HG02642 (cell line): ENCODE data around the gene PCDHGB4.
"Not testable (repeated sequence)": the region's sequence is repeated elsewhere in the genome, so short reads cannot be mapped to it uniquely, and the experiment has no call there.

Experiments
- ATAC-seq: cut with Tn5 transposase; IDR thresholded peaks from one replicate; pipeline ENCODE4 v1.9.1; 2021; ENCODE audit warnings: mild to moderate bottlenecking; ENCODE audit not compliant: unreplicated experiment, poor library complexity

The PCDHGB4 gene

GRCh38 chr5:141387557-141388311, at the start of gene PCDHGB4:
TSS of gene PCDHGB4 (plus strand) at chr5:141387698. CDS start at chr5:141387885, 187 bp downstream.
- ATAC-seq = not testable (repeated sequence)

- no peak for ATAC-seq
These were observed 48.8 kb upstream of the PCDHGB4 start, which contains the start of gene PCDHGA2 for GRCh38 chr5:141338538-141339306. TSS of gene PCDHGA2 (plus strand) at chr5:141338760.

- ATAC-seq = not testable (repeated sequence)
These were observed 46.6 kb upstream of the PCDHGB4 start for GRCh38 chr5:141340781-141341354.

- no peak for ATAC-seq
These were observed 44.7 kb upstream of the PCDHGB4 start for GRCh38 chr5:141342773-141343172.

DNA sequence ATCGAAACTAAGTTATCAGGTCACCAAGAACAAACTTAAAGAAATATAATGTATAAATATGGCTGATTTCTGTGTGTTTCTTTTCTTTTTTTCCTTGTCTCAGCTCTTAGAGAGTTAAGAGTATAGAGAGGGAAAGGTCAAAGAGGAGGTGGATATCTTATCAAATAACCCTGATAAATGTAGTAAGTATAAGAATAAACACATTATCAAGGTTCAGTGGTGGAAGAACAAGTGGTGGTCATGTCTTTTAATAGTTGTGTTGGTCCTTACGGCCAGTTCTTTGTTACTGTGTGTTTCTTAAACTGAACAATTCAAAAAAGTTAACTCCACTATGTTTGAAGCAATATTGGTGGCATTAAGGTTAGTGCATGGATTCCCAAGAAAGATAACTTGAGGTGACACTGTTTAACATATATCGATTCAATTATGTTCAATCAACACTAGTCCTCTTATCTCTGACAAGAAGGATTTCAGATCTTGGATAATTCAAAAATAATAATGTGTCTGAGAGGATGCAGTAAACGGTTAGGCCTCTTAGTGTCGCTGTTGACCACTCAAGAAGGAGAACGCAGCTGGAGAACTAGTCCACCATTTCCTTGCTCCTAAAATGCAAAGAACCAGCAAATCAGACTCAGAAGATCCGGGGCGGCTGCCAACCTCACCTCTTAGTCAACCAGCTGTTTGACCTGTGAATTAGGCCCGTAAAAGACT, 44.1 kb upstream of the PCDHGB4 start, which contains the start of gene PCDHGA3:
PCDHGA3 (plus strand) TSS at position 588 of the 711 bp plus-strand sequence. CDS start 205 bp downstream, outside the sequence.
- ATAC-seq = no peak

- ATAC-seq = no peak
These were observed 43.5 kb upstream of the PCDHGB4 start for GRCh38 chr5:141343953-141344463.

- no peak for ATAC-seq
These were observed 42.2 kb upstream of the PCDHGB4 start for GRCh38 chr5:141345327-141345726.

- not testable (repeated sequence) for ATAC-seq
These were observed 41.5 kb upstream of the PCDHGB4 start for GRCh38 chr5:141346017-141346416.

DNA sequence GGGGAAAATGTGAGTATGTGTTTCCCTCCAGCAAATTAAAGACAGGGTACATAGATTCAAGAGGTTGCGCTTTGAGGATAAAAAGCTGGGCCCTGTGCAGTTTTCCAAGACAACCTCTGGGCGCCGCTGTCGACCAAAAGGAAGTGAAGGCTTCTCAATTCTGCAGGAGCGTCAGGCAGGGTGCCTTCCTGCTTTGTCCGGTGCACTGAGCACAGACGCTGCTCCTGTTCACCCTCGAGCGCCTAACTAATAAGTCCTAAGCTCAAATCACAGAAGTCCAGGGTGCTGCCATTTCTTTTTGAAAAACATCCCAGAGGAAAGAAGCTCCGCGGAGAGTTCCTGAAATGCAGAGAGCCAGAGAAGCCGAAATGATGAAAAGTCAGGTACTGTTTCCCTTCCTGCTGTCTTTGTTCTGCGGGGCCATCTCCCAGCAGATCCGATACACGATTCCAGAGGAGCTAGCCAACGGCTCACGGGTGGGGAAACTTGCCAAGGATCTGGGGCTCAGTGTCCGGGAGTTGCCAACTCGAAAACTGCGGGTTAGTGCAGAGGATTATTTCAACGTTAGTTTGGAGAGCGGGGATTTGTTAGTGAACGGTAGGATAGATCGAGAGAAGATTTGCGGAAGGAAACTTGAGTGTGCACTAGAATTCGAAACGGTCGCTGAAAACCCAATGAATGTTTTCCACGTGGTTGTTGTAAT, 37.4 kb upstream of the PCDHGB4 start, which contains the start of gene PCDHGB1:
PCDHGB1 (plus strand) TSS at position 183 of the 703 bp plus-strand sequence; CDS start at position 345, 162 bp downstream.
- no peak for ATAC-seq

DNA sequence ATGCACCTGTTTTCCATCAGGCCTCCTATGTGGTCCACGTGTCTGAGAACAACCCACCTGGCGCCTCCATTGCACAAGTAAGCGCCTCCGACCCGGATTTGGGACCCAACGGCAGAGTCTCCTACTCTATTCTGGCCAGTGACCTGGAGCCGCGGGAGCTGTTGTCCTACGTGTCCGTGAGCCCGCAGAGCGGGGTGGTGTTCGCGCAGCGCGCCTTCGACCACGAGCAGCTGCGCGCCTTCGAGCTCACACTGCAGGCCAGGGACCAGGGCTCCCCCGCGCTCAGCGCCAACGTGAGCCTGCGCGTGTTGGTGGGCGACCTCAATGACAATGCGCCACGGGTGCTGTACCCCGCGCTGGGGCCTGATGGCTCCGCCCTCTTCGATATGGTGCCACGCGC, 35.9 kb upstream of the PCDHGB4 start:
- ATAC-seq = no peak

DNA sequence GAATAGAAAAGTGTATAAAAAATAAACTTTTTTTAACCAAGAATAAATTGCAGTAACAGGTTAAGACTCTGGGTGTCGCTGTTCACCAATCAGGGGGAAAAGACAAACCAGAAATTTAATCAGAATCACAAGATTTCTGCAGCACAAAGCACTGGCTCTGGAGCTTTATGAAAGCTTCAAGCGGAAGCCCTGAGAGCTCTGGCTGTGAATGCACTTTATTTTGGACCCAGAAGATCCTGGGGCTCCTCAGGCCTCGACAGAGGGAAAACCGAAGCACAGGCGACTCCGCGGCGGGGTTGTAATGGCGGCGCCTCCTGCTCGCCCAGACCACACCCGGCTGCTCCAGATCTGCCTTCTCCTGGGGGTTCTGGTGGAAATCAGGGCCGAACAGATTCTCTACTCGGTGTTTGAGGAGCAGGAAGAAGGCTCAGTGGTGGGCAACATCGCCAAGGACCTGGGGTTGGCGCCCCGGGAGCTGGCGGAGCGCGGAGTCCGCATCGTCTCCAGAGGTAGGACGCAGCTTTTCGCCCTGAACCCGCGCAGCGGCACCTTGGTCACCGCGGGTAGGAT, 32.5 kb upstream of the PCDHGB4 start, which contains the start of gene PCDHGA4:
PCDHGA4 (plus strand) TSS at position 122 of the 570 bp plus-strand sequence; CDS start at position 209, 87 bp downstream.
- no peak for ATAC-seq

DNA sequence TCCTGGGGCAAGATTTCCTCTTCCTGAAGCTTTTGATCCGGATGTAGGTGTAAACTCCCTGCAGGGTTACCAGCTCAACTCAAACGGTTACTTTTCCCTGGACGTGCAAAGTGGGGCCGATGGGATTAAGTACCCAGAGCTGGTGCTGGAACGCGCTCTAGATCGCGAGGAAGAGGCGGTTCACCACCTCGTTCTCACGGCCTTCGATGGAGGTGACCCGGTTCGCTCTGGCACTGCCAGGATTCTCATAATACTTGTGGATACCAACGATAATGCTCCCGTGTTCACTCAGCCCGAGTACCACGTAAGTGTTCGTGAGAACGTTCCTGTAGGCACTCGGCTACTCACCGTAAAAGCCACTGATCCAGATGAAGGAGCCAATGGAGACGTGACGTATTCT, 31.9 kb upstream of the PCDHGB4 start:
- no peak for ATAC-seq

- ATAC-seq = no peak
These were observed 31.4 kb upstream of the PCDHGB4 start for GRCh38 chr5:141356133-141356532.

DNA sequence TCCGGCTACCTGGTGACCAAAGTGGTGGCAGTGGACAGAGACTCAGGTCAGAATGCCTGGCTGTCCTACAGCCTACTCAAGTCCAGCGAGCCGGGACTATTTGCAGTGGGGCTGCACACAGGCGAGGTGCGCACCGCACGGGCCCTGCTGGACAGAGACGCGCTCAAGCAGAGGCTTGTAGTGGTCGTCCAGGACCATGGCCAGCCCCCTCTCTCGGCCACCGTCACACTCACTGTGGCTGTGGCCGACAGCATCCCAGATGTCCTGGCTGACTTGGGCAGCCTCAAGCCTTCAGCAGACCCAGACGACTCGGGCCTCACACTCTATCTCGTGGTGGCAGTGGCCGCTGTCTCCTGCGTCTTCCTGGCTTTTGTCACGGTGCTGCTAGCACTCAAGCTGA, 30.5 kb upstream of the PCDHGB4 start:
- ATAC-seq = no peak

GRCh38 chr5:141359790-141360426, 27.6 kb upstream of the PCDHGB4 start, which contains the start of gene PCDHGB2:
TSS of gene PCDHGB2 (plus strand) at chr5:141359994. CDS start at chr5:141360136, 142 bp downstream.
- ATAC-seq = no peak

DNA sequence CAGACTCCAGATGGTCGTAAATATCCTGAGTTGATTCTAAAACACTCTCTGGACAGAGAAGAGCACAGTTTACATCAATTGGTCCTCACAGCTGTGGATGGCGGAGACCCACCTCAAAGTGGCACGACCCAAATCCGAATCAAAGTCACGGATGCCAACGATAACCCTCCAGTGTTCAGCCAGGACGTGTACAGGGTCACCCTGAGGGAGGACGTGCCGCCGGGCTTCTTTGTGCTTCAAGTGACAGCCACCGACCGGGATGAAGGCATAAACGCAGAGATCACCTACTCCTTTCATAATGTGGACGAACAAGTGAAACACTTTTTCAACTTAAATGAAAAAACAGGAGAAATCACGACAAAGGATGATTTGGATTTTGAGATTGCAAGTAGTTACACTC, 26.8 kb upstream of the PCDHGB4 start:
- no peak for ATAC-seq

DNA sequence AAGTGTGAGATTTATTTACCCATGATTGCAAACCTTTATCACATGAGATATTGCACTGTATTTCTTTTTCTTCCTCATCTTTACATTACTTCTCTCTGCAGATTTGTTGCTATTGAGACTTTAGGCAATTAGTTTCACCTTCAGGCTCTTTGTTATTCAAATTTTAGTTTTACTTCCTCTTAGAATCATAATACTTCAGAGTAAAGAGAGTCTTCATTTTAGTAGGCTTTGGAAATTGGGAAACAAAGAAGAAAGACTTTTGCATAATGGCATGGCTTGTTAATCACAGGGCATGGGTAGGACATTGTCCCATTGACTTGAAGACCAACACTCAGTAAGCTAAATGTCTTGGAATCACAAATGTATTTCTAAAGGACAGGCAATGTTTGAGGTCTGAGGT, 24.8 kb upstream of the PCDHGB4 start:
- no peak for ATAC-seq

GRCh38 chr5:141363952-141364660, 23.4 kb upstream of the PCDHGB4 start, which contains the start of gene PCDHGA5:
TSS of gene PCDHGA5 (plus strand) at chr5:141364162. CDS start at chr5:141364331, 169 bp downstream.
- no peak for ATAC-seq
